ENCODE data around the gene DCBLD1. TPM values are rescaled to one million over a fixed set of nuclear protein-coding genes. Genes with fewer than 3 reads are reported as not detected.

Gene DCBLD1
- polyA plus RNA-seq, 1 donor (not counting 4 experiments of a cell fraction or from before 2014, with no cell fraction given) = 21.7 TPM

DNA sequence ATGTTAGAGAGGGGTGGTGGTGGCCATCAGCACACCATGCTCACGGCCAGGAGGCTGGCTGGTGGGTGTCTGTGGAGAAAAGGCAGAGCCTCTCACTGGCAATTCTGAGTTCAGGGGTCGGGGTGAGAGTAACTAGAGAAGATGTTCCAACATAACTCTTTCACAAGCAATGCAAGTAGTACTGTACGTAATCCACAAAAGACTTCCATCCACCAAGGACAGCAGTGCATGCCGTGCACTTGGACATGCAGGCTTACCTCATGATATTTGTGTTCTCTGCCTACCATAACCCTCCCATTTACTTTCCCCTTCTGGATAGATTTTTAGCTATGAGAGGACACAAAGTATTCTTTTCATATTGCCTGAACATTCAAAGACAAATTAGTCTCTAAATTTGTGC, 51.3 kb downstream of the DCBLD1 start:
- H3K4me1 ChIP-seq (ENCODE audit: control insufficient read depth, extremely low read depth, insufficient read depth, low read length) = no peaks in the 10 kb centered on the region
- no peaks in the 10 kb centered on the region for H3K79me2 ChIP-seq (ENCODE audit: control insufficient read depth, insufficient read depth, low read length)
- H4K20me1 ChIP-seq (ENCODE audit: control insufficient read depth, extremely low read depth, insufficient read depth, low read length) = no peaks in the 10 kb centered on the region
- H3K9me3 ChIP-seq (ENCODE audit: control insufficient read depth, low read depth, low read length) = no peaks in the 10 kb centered on the region
- no peaks in the 10 kb centered on the region for H3K9me1 ChIP-seq (ENCODE audit: control insufficient read depth, extremely low read depth, insufficient read depth, low read length)
- no peaks in the 10 kb centered on the region for H3K27me3 ChIP-seq (ENCODE audit: control insufficient read depth, extremely low read depth, insufficient read depth, low read length)
- dilution Hi-C loops (cut with MboI; ENCODE audit: extremely low pct_ligation_motif_present, low sequenced_read_pairs) = no loop called here
- DNase-seq (ENCODE audit: low read depth, low spot score) (no peak), FAIRE-seq (no peak)
- no peak overlapping the region for H3K9ac ChIP-seq (ENCODE audit: control insufficient read depth, extremely low read depth, insufficient read depth, low read length)
- no peak overlapping the region for H2AFZ ChIP-seq (ENCODE audit: control insufficient read depth, low read length)
- no peak for TF ChIP-seq EZH2 (IDR thresholded peaks at IDR 0.05; ENCODE audit: low read length)
- TF ChIP-seq, protein P1, sequence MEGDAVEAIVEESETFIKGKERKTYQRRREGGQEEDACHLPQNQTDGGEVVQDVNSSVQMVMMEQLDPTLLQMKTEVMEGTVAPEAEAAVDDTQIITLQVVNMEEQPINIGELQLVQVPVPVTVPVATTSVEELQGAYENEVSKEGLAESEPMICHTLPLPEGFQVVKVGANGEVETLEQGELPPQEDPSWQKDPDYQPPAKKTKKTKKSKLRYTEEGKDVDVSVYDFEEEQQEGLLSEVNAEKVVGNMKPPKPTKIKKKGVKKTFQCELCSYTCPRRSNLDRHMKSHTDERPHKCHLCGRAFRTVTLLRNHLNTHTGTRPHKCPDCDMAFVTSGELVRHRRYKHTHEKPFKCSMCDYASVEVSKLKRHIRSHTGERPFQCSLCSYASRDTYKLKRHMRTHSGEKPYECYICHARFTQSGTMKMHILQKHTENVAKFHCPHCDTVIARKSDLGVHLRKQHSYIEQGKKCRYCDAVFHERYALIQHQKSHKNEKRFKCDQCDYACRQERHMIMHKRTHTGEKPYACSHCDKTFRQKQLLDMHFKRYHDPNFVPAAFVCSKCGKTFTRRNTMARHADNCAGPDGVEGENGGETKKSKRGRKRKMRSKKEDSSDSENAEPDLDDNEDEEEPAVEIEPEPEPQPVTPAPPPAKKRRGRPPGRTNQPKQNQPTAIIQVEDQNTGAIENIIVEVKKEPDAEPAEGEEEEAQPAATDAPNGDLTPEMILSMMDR (optimal IDR thresholded peaks at IDR 0.05 in 1 of 3, IDR thresholded peaks at IDR 0.05 in 1 of 3, conservative IDR thresholded peaks at IDR 0.05 in 1 of 3; ENCODE audit: extremely low read depth in 1 of 3, insufficient read depth in 2 of 3, low read length in 3 of 3) = no peak
- H3K4me3 ChIP-seq (ENCODE audit: control insufficient read depth in 2 of 3, extremely low read depth in 1 of 3, insufficient read depth in 2 of 3, low read depth in 1 of 3, low read length in 3 of 3) = no peak overlapping the region
- peaks cover 5 to 15% of the 10 kb centered on the region in 2 experiments for H3K36me3 ChIP-seq (ENCODE audit: control insufficient read depth in 2 of 2, extremely low read depth in 1 of 2, insufficient read depth in 2 of 2, low read length in 2 of 2)
- no peak overlapping the region for H3K4me2 ChIP-seq (ENCODE audit: control insufficient read depth, extremely low read depth, insufficient read depth, low read depth, low read length)
- no peak overlapping the region for H3K27ac ChIP-seq (ENCODE audit: control insufficient read depth, insufficient read depth, low read length)

GRCh38 chr6:117534974-117535373, 52.5 kb downstream of the DCBLD1 start:
- Histone ChIP-seq H4K20me1 (ENCODE audit: control insufficient read depth, extremely low read depth, insufficient read depth, low read length) (no peaks in the 10 kb centered on the region), H2AFZ (ENCODE audit: control insufficient read depth, low read length) (no peak overlapping the region), H3K27me3 (ENCODE audit: control insufficient read depth, extremely low read depth, insufficient read depth, low read length) (no peaks in the 10 kb centered on the region), H3K4me2 (ENCODE audit: control insufficient read depth, extremely low read depth, insufficient read depth, low read depth, low read length) (no peak overlapping the region), H3K4me1 (ENCODE audit: control insufficient read depth, extremely low read depth, insufficient read depth, low read length) (peaks cover under 1% of the 10 kb centered on the region), H3K79me2 (ENCODE audit: control insufficient read depth, insufficient read depth, low read length) (no peaks in the 10 kb centered on the region), H3K36me3 (ENCODE audit: control insufficient read depth in 2 of 2, extremely low read depth in 1 of 2, insufficient read depth in 2 of 2, low read length in 2 of 2) (peaks cover 5 to 19% of the 10 kb centered on the region in 2 experiments), H3K4me3 (ENCODE audit: control insufficient read depth in 2 of 3, extremely low read depth in 1 of 3, insufficient read depth in 2 of 3, low read depth in 1 of 3, low read length in 3 of 3) (no peak overlapping the region), H3K9me3 (ENCODE audit: control insufficient read depth, low read depth, low read length) (no peaks in the 10 kb centered on the region), H3K9me1 (ENCODE audit: control insufficient read depth, extremely low read depth, insufficient read depth, low read length) (no peaks in the 10 kb centered on the region), H3K27ac (ENCODE audit: control insufficient read depth, insufficient read depth, low read length) (no peak overlapping the region), H3K9ac (ENCODE audit: control insufficient read depth, extremely low read depth, insufficient read depth, low read length) (no peak overlapping the region)
- DNase-seq (ENCODE audit: low read depth, low spot score) (no peak), FAIRE-seq (no peak)
- dilution Hi-C loops (cut with MboI; ENCODE audit: extremely low pct_ligation_motif_present, low sequenced_read_pairs) = no loop called here
- no peak for TF ChIP-seq EZH2 (IDR thresholded peaks at IDR 0.05; ENCODE audit: low read length)
- TF ChIP-seq, protein P1 (optimal IDR thresholded peaks at IDR 0.05 in 1 of 3, IDR thresholded peaks at IDR 0.05 in 1 of 3, conservative IDR thresholded peaks at IDR 0.05 in 1 of 3; ENCODE audit: extremely low read depth in 1 of 3, insufficient read depth in 2 of 3, low read length in 3 of 3) = no peak

Data from keratinocyte (primary cell).